ENCODE results near the gene SPAG17. TPM values are rescaled to one million over a fixed set of nuclear protein-coding genes. Genes with fewer than 3 reads are reported as not detected.

Gene SPAG17
- total and polyA plus RNA-seq, 2 of the 4 experiments (the other 2 are of a cell fraction) = 0.10 TPM; not detected in 1

GRCh38 chr1:118116401-118116800 is 68.6 kb downstream of the SPAG17 start:
- 71% methylated on average over 1 of the region's 5 CpGs; no CpG with 5 or more reads in 1 of the 2 experiments for WGBS, 2 experiments (ENCODE audit: extremely low coverage in 2 of 2, insufficient read length in 1 of 2)
- Histone ChIP-seq H3K14ac (replicated peaks; ENCODE audit: low read depth, low read length) (no peak overlapping the region), H4K8ac (ENCODE audit: low read depth in 2 of 2, low read length in 2 of 2) (no peak overlapping the region), H3K27me3 (ENCODE audit: control insufficient read depth, insufficient read depth, low read length) (no peaks in the 10 kb centered on the region), H3K9me1 (ENCODE audit: insufficient read depth, low read length) (no peaks in the 10 kb centered on the region), H3K9me3 (ENCODE audit: control insufficient read depth, insufficient read depth, low read length) (no peaks in the 10 kb centered on the region), H4K91ac (ENCODE audit: insufficient read depth, low read depth, low read length) (no peak overlapping the region), H4K20me1 (ENCODE audit: insufficient read depth, low read length) (no peaks in the 10 kb centered on the region), H3K4ac (ENCODE audit: low read depth, low read length) (no peak overlapping the region), H2BK5ac (ENCODE audit: low read depth, low read length, poor library complexity, severe bottlenecking) (no peak overlapping the region), H2AK5ac (ENCODE audit: low read depth, low read length) (no peak overlapping the region), H2AK9ac (replicated peaks; ENCODE audit: low read depth, low read length, poor library complexity) (no peak overlapping the region), H3K4me1 (ENCODE audit: control insufficient read depth, insufficient read depth, low read length) (no peaks in the 10 kb centered on the region), H3K36me3 (ENCODE audit: control insufficient read depth, insufficient read depth, low read length) (no peaks in the 10 kb centered on the region), H3K4me2 (ENCODE audit: low read depth, low read length) (no peak overlapping the region), H2BK20ac (ENCODE audit: low read depth, low read length) (no peak overlapping the region), H3K4me3 (ENCODE audit: insufficient read depth, low read depth, low read length) (no peak overlapping the region), H2BK120ac (ENCODE audit: low read depth, low read length) (no peak overlapping the region), H4K5ac (ENCODE audit: low read depth, low read length) (no peak overlapping the region), H3K9ac (ENCODE audit: low read depth, low read length) (no peak overlapping the region), H2BK15ac (ENCODE audit: low read depth, low read length) (no peak overlapping the region), H3K27ac (ENCODE audit: insufficient read depth, low read length) (no peak overlapping the region), H3K56ac (ENCODE audit: extremely low read depth, insufficient read depth, low read length) (no peak overlapping the region), H3K23ac (ENCODE audit: low read depth, low read length) (no peak overlapping the region), H2AFZ (replicated peaks; ENCODE audit: low read length, poor library complexity) (no peak overlapping the region), H3K18ac (ENCODE audit: low read depth, low read length) (no peak overlapping the region), H3K79me1 (ENCODE audit: low read depth in 1 of 2, low read length in 2 of 2) (no peaks in the 10 kb centered on the region)
- BruUV-seq (replicated peaks) = no TSS peak
- CTCF ChIA-PET = no interaction called here
- ATAC-seq (ENCODE audit: low read depth) (no peak), DNase-seq (peak; percentile 9)
- POLR2A ChIA-PET (ENCODE audit: unreplicated experiment) = no interaction called here
- no peak for TF ChIP-seq CTCF (conservative IDR thresholded peaks at IDR 0.05; ENCODE audit: low read depth, low read length)
- TF ChIP-seq MAFK (IDR thresholded peaks at IDR 0.05; ENCODE audit: low read depth, low read length) = no peak
- TF ChIP-seq RFX5 (IDR thresholded peaks at IDR 0.05; ENCODE audit: low read depth, low read length) = no peak
- no peak for TF ChIP-seq RCOR1 (IDR thresholded peaks at IDR 0.05; ENCODE audit: insufficient replicate concordance, low read length)
- no peak for TF ChIP-seq MXI1 (IDR thresholded peaks at IDR 0.05; ENCODE audit: borderline replicate concordance, low read depth, low read length)
- TF ChIP-seq POLR2A (IDR thresholded peaks at IDR 0.05; ENCODE audit: low read depth, low read length) = no peak
- no peak for TF ChIP-seq RAD21 (IDR thresholded peaks at IDR 0.05; ENCODE audit: low read length)
- TF ChIP-seq NFE2L2 (IDR thresholded peaks at IDR 0.05; ENCODE audit: low read depth, low read length) = no peak
- no peak for TF ChIP-seq SMC3 (IDR thresholded peaks at IDR 0.05; ENCODE audit: low read depth, low read length)
- no peak for TF ChIP-seq USF2 (IDR thresholded peaks at IDR 0.05; ENCODE audit: low read depth, low read length)
- TF ChIP-seq MAZ (IDR thresholded peaks at IDR 0.05; ENCODE audit: borderline replicate concordance, low read depth, low read length) = no peak
- TF ChIP-seq ELK1 (IDR thresholded peaks at IDR 0.05; ENCODE audit: borderline replicate concordance, low read depth, low read length) = no peak
- TF ChIP-seq CEBPB (IDR thresholded peaks at IDR 0.05; ENCODE audit: low read depth, low read length) = no peak
- TF ChIP-seq BHLHE40 (IDR thresholded peaks at IDR 0.05; ENCODE audit: low read depth, low read length) = no peak
- TF ChIP-seq FOS (IDR thresholded peaks at IDR 0.05; ENCODE audit: low read depth, low read length) = no peak
- no peak for TF ChIP-seq CHD1 (IDR thresholded peaks at IDR 0.05; ENCODE audit: low read depth, low read length)
- dilution Hi-C loops (cut with HindIII; ENCODE audit: low sequenced_read_pairs, unreplicated experiment) = no loop called here
- in situ Hi-C loops (cut with MboI; ENCODE audit: low sequenced_read_pairs) = no loop called here
- intact Hi-C loops (cut with micrococcal nuclease) = no loop called here

Measured in IMR-90 (cell line).